ENCODE results near the gene ALG3.

ALG3 gene

DNA sequence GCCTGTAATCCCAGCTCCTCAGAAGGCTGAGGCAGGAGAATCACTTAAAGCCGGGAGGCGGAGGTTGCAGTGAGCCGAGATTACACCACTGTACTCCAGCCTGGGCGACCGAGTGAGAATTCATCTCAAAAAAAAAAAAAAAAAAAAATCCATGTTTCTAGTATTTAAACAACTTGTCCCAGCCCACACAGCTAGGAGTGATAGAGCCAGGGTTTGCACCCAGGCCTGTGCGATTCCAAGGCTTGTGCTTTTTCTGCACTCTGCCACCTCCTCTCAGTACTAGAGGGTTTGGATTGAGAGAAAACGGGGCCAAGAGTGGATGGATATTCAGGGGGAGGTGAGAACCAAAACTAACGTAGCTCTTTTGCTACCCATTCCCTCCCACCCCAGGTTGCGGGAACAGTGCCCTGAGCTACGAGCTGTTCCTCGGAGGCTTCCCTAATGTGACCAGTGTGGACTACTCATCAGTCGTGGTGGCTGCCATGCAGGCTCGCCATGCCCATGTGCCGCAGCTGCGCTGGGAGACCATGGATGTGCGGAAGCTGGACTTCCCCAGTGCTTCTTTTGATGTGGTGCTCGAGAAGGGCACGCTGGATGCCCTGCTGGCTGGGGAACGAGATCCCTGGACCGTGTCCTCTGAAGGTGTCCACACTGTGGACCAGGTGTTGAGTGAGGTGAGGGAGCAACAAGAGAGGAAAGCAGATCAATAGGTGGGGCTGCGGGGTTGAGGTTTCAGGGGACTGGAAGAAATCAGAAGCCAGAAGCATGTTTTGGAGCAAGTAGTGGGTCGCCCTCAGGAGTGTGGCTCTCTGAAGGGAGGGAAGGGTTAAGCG lies 8.5 kb upstream of the ALG3 start:
- TF ChIP-seq CTCF (IDR thresholded peaks at IDR 0.05; ENCODE audit: low read depth, low read length), result no peak

DNA sequence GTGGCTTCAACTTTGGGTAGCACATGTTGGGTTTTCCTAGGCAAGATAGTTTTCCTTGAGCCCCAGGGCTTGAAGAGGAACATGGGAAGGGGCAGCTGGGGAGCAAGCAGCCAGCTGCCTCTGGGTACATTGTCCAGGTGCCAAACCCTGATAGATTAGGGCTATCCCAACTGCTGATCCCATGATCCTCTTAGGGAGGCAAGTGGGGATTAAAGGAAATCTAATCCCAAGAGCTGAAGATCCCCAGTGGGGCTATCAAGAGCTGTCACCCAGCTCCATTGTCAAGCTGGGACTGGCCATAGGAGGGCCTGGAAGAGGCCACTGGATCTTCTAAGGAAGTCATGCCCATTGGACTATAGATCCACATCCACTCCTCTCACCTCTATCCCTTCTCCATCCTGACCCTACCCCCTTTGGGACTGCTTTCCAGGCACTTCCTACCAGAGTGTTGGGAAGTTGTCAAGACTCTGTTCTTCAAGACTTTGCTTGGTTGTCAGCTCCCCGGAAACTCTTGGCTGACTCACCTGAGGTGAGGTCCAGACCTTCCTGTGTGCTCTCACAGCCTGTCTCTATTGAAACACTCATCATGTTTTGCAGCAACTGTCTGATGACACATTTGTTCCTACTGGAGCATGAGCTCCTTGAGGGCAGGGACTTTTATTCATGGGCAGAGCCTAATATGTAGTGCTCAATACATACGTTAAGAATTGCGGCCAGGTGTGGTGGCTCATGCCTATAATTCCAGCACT lies 6.7 kb upstream of the ALG3 start:
- no peaks in the 10 kb centered on the region for H3K27me3 ChIP-seq
- H3K36me3 ChIP-seq, result no peaks in the 10 kb centered on the region
- no peak for TF ChIP-seq CTCF (IDR thresholded peaks at IDR 0.05; ENCODE audit: low read depth, low read length)
- H3K4me1 ChIP-seq, result no peaks in the 10 kb centered on the region
- DNase-seq, result no peak
- H3K9me3 ChIP-seq, result no peaks in the 10 kb centered on the region
- H3K4me3 ChIP-seq (ENCODE audit: low read depth, low read length), result no peak overlapping the region

More for the DNA sequence above, 8.5 kb upstream of the ALG3 start:
- Histone ChIP-seq H3K4me1 (no peaks in the 10 kb centered on the region), H3K36me3 (no peaks in the 10 kb centered on the region), H3K4me3 (ENCODE audit: low read depth, low read length) (no peak overlapping the region), H3K27me3 (0 out of 2 replicates have a peak, but pooled peaks cover 2% of the 10 kb centered on the region), H3K9me3 (no peaks in the 10 kb centered on the region)
- no peak for DNase-seq

DNA sequence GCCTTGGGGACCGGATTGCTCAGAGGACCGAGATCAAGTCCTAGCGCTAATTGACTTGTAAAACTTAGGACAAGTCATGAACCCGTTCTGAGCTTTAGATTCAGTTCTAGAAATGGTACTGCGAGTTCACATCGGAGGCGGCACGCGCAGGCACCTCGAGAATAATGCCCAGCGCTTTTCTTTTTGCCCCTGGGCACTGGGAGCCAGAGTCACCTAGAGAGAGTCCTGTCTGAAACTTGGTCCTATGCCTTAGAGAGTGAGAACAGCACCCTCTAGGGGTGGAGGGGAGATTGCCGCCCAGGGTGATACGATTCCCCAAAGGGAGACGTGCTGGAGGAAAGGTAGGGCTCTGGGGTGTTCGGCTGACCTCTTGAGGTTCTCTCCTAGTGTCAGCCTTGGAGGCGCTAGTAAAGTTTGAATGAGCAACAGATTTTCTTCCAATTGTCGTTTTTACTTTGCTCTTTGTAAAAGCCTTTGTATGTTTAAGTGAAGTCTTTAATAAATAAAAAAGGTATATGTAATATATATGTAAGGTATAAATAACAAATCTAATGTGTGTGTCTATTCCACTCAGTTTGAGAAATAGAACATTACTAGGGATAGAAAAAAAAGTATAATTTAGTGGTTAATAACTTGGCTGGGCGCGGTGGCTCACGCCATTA lies 1.5 kb upstream of the ALG3 start:
- DNase-seq, result peak; percentile 93
- TF ChIP-seq CTCF (IDR thresholded peaks at IDR 0.05; ENCODE audit: low read depth, low read length), result peak; percentile 99
- Histone ChIP-seq H3K4me1 (no peaks in the 10 kb centered on the region), H3K9me3 (no peaks in the 10 kb centered on the region), H3K36me3 (peaks cover 5% of the 10 kb centered on the region), H3K4me3 (ENCODE audit: low read depth, low read length) (peak overlapping the region; percentile 89), H3K27me3 (no peaks in the 10 kb centered on the region)

- TF ChIP-seq CTCF (IDR thresholded peaks at IDR 0.05; ENCODE audit: low read depth, low read length), result peak; percentile 19; the same call in 1 of the 2 replicates
- peak within 1 kb of the TSS; percentile 89 for H3K4me3 ChIP-seq (ENCODE audit: low read depth, low read length)
- no peaks in the 10 kb centered on the region for H3K9me3 ChIP-seq
- H3K27me3 ChIP-seq, result no peaks in the 10 kb centered on the region
- H3K36me3 ChIP-seq, result peaks cover 12% of the 10 kb centered on the region
- DNase-seq, result peak; percentile 98
- no peaks in the 10 kb centered on the region for H3K4me1 ChIP-seq
Measured at GRCh38 chr3:184249412-184250166, 827 bp upstream of the ALG3 start, which contains the start of gene EEF1AKMT4. TSS of gene EEF1AKMT4 (plus strand) at chr3:184249672. CDS start at chr3:184249695, 23 bp downstream.

DNA sequence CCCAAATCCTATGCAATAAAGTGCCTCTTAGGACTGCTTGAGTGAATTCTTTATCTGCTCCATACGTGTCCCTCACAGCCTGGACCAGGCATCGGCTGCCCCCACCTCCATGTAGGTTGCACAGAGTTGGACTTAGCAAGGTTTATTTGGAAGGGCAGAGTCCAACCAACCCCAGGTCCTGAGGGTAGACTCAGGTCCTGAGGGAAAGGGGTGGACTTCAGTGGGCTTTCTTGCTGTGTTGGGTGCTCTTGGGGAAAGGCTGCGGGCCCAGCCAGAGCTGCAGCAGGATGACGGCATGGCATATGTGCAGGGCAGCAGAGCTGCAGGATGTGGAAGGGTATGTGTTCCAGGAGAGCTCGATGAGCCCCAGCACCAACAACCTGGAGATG lies 6.5 kb downstream of the ALG3 start:
- no peak for DNase-seq
- no peak for TF ChIP-seq CTCF (IDR thresholded peaks at IDR 0.05; ENCODE audit: low read depth, low read length)
- no peak overlapping the region for H3K4me3 ChIP-seq (ENCODE audit: low read depth, low read length)
- peaks cover 40% of the 10 kb centered on the region for H3K36me3 ChIP-seq
- no peaks in the 10 kb centered on the region for H3K9me3 ChIP-seq
- H3K27me3 ChIP-seq, result no peaks in the 10 kb centered on the region
- H3K4me1 ChIP-seq, result 0 out of 2 replicates have a peak, but pooled peaks cover 2% of the 10 kb centered on the region

Data from BE2C (cell line).